ENCODE data around the gene C14orf180.

- TF ChIP-seq CTCF (IDR thresholded peaks at IDR 0.05) = no peak
- no peak for TF ChIP-seq POLR2A (IDR thresholded peaks at IDR 0.05)
- TF ChIP-seq POLR2AphosphoS5 (IDR thresholded peaks at IDR 0.05; ENCODE audit: insufficient read depth in 1 of 2, low read depth in 1 of 2) = no peak
Observed at GRCh38 chr14:104531421-104532190, 48.0 kb upstream of the C14orf180 start.
